Transverse colon (tissue), 4 donors: Measurements from ENCODE around the gene BIVM.

Source experiments
- POLR2AphosphoS5 ChIP-seq, 3 donors: sonication (generic); formaldehyde crosslinking; IDR thresholded peaks; one replicate each; pipeline ENCODE4 v1.6.1; 2016; ENCODE audit warnings: antibody characterized with exemption in 3 of 3
- TF ChIP-seq, protein P1 (sequence below), 5 experiments: fragments of 200-600 bp in 3 of 5; fragments of 450-650 bp in 2 of 5; sonication (generic) in 3 of 5; IDR thresholded peaks; 1 replicate in 2 of 5; 2 replicates in 3 of 5; pipeline ENCODE4 v1.5.1; 2016 to 2017; ENCODE audit warnings: antibody characterized with exemption in 5 of 5, inconsistent platforms in 3 of 5, mild to moderate bottlenecking in 2 of 5, moderate library complexity in 1 of 5

GRCh38 chr13:102757006-102757405 lies 41.9 kb upstream of the BIVM start:
- TF ChIP-seq, protein P1, sequence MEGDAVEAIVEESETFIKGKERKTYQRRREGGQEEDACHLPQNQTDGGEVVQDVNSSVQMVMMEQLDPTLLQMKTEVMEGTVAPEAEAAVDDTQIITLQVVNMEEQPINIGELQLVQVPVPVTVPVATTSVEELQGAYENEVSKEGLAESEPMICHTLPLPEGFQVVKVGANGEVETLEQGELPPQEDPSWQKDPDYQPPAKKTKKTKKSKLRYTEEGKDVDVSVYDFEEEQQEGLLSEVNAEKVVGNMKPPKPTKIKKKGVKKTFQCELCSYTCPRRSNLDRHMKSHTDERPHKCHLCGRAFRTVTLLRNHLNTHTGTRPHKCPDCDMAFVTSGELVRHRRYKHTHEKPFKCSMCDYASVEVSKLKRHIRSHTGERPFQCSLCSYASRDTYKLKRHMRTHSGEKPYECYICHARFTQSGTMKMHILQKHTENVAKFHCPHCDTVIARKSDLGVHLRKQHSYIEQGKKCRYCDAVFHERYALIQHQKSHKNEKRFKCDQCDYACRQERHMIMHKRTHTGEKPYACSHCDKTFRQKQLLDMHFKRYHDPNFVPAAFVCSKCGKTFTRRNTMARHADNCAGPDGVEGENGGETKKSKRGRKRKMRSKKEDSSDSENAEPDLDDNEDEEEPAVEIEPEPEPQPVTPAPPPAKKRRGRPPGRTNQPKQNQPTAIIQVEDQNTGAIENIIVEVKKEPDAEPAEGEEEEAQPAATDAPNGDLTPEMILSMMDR (IDR thresholded peaks at IDR 0.05): no peak
- TF ChIP-seq POLR2AphosphoS5 (IDR thresholded peaks at IDR 0.05): no peak
